HG03108 (cell line): ENCODE measurements around the gene NPFF.
A peak's percentile ranks its signal among the peaks of the same experiment; 100 is the strongest.
"Not testable (repeated sequence)": the region's sequence is repeated elsewhere in the genome, so short reads cannot be mapped to it uniquely, and the experiment has no call there.

Experiments used
- ATAC-seq: cut with Tn5 transposase; IDR thresholded peaks from one replicate; pipeline ENCODE4 v1.9.1; 2021; ENCODE audit warnings: moderate library complexity; ENCODE audit not compliant: unreplicated experiment

NPFF gene

DNA sequence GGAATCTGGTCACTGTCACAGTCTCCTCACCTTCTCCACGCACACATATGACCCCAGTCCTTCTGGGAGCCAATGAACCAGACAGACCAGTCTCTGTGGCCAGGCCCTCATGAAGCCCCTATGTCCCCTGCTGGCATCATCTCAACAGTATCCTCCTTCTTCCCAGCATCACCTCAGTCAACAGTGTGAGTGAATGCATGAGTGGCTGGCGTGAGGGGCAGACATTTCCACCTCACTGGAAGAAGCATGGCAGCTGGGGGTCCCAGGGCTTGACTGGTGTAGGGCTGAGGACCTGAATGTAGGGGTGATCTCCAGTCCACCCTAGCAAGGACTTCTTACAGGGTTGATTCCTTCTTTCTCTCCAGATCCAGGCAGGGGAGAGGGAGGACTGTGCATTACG is 9.8 kb downstream of the NPFF start:
- no peak for ATAC-seq

DNA sequence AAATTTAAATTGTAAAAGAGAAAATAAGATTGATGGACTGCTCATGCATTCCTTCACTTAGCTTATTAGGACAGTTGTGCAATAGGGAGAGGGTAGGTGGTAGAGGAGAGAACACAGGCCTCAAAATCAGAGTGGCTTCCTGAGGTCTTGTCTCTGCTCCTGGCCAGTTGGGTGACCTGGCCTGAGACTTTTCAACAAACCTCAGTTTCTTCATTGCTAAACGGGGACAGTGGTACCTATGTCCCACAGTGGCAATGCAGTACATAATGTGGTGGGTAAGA is 10.6 kb downstream of the NPFF start:
- no peak for ATAC-seq

DNA sequence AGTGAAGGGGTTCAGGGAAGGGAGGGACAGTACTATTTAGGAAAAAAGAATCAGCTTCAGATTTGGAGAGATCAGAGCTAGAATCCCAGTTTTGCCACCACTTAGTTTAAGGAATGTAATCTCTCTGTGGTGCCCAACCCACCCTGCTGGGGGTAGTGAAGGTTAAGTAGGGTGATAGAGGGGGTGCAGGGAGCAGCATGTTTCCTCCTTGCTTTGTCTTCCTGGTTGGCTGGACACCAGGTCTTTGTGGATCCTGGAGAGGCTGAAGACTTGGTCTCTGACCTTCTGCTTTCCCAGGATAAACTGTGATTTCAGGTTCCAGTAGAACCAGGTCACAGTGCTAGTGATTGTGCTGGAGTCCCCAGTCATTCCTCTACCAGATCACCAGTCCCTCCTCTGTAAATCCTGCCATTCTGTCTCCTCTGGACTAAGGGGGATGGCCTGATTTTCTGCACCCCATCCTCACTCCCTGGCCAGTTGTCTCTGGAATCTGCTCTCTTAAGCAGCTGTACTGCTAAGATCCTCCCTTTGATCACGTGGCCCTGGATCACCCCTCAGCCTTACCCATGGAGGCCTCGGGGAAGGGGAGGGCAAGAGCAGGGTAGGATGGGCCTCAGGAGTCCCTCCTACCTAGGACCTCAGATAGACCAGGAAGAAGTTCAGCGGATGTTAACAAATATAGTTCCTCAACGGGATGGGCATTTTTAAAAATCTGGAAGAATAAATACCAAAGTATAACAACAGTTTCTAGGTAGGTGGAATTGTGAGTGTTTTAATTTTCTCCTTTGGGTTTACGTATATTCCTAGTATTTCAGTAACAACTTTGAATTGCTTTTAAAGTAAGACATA is 11.2 kb downstream of the NPFF start:
- ATAC-seq, result no peak

DNA sequence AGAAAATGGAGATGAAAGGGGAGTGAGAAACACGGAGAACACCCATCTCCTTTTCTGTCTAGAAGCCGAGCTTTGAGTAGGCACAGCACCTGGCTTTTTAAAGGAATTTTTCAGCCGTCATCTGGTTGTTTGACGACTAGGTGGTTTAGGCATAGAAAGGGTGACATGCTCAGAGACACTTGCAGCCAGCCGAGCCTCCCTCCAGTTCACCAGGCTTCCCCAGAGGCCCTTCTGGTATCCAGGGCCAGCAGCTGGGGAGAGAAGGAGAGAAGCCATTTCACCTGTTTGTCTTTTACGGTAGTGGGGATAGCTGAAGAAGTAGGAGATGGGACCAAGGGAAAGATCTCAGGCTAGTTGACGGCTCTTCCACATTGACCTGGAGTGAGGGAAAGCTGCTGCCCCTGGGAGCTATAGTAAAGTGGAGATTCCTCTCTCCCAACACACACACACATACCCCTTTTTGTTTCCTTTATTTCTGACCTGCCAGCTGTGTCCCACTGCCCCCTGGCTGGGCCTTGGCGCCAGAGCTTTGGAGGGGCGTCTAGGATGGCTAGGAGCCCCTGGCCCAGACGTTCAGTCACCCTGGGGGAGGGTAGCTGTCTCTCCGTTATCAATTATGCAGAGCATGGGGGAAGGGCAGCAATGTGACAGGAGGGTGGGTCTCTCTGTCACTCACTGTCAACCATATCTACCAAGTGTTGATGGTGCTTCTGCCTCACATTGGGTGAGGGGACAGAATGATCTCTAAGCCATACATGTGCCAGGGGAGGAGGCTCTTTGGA is 13.5 kb downstream of the NPFF start:
- no peak for ATAC-seq

DNA sequence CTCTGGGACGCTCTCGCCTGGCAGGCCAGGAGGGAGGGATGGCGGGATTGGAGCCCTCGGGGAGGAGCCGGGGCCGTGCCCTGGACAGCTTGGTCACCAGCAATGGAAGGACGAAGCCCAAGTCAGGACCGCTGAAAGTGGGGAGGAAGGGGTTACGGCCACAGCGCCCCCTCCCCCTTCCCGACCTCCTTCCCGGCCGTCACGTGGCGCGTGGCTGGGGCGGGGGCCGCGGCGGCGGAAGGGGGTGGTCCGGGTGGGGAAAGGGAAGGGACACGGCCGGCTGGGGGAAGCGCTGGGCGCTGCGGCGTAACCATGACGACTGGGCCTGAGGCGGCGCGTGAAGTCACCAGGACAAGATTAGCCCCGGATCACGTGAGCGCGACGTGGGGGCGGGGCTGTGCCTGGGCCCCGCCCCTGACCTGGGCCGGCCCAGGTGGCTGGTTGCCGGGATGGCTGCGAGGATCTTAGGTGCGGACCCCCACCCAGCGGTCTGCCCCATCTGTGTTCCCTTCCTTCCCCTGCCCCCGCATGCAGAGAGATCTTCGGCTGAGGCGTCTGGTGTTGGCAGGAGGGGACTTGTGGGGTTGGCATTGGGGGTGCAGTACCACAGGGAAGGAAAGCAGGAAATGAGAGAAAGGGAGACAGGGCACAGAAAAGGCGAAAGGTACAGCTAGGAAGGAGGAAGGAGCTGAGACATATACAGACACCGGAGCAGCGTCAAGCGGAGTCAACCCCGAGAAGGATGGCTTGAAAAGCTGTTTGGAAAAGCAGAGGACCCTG is 14.3 kb downstream of the NPFF start:
- ATAC-seq, result peak; percentile 91

DNA sequence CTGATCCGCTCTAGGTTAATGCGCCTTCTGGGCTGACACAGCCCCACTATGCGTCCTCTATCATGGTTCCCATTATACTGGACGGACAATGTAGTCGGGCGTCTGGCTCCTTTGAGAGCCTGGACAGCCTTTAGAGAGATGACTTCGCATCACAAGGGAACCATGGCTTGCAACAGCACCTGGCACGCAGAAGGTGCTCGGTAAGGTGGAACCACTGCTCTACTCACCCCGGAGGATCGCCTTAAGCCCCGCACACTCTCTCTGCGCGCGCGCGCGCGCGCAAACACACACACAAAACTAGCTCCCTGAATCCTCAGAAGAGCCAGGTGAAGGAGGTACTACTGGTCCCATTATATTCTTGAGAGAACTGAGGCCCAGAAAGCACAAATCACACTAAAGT is 15.1 kb downstream of the NPFF start:
- ATAC-seq, result no peak

DNA sequence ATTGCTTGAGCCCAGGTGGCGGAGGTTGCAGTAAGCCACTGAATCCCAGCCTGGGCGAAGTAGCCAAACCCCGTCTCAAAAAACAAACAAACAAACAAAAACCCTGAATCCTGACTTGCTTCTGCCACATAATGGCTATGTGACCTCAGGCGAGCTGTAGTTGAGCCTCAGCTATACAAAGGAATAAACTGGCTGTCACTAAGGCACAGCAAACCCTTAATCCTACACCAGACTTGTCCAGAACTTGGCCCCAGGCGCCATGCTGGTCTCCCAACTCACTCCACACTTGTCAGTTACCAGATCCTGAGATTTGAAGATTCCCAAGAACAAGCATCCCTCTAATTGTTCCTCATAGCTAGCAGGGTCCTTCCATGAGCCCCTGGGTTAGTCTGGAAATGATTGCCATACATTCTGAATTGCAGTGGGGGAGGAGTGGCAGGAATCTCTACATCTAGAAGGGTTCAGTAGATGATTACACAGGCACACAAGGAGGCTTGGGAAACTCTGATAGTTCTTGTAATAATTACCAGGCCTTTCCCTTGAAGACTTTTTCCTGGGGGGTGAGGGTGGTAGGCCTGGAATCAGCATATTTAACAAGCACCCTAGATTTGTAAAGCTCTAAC is 17.9 kb downstream of the NPFF start:
- ATAC-seq, result no peak

DNA sequence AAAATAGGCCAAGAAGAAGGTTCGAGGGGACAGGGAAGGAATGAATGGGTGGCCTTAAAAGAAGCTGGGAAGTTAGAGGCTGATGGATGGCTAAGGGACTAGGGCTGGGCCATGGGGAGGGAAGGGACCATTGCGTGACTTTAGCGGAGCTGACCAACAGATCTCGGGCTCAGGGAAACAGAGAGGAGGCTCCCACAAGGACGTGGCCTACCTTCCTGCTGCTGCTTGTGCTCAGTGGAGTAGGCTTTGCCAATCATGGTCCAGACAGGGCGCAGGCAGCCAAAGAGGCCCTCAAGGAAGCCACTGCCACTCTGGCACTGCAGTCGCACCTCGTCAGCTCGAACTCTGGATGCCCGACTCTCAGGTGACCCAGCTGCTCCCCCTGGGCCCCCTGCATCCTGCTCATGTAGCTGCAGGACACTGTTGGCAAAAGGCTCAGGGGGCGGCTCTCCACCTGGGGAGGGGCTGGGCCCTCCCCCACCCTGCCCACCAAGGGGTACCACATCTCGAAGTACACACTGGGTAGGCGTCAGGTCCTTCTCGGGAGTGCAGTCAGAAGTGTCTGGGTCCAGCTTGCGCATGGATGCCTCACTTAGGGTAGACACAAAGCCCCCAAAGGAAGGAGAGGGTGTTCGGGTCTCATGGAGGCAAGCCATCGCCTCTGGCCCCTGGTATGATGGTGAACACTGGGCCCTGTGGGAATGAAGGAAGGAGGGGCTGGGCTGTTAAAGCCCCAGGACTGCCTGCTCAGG is 20.4 kb downstream of the NPFF start:
- no peak for ATAC-seq

DNA sequence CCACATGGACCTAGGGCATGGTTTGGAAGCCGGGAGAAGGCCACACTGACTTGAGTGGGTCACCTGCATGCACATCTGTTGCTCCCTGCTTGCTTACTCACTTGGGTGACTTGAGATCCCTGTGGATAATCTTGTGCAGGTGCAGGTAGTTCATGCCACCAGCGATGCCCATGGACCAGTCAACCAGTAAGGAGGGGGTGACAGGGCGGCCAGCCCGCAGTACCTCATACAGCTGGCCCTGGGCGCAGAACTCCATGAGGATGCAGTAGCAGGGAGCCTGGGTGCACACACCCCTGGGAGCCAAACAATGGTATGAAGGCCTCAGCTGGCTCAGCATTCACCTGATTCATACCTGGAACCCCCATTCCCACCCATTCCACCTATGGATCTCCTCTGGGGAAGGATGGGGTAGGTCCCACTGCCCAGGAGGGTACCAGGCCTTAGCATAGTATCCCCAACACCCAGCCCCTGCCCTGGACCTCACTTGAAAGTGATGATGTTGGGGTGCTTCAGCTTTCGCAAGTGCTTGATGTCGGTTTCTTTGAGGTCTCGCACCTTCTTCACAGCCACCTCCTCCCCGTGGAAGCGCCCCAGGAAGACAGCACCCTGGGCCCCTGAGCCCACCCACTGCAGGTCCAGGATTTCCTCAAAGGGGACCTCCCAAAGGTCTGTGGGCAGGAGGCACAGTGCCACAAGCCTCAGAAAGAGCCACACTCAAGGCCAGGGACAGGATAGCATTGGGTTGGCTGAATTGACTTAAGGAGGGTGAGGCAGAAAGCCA is 21.1 kb downstream of the NPFF start:
- ATAC-seq, result no peak

DNA sequence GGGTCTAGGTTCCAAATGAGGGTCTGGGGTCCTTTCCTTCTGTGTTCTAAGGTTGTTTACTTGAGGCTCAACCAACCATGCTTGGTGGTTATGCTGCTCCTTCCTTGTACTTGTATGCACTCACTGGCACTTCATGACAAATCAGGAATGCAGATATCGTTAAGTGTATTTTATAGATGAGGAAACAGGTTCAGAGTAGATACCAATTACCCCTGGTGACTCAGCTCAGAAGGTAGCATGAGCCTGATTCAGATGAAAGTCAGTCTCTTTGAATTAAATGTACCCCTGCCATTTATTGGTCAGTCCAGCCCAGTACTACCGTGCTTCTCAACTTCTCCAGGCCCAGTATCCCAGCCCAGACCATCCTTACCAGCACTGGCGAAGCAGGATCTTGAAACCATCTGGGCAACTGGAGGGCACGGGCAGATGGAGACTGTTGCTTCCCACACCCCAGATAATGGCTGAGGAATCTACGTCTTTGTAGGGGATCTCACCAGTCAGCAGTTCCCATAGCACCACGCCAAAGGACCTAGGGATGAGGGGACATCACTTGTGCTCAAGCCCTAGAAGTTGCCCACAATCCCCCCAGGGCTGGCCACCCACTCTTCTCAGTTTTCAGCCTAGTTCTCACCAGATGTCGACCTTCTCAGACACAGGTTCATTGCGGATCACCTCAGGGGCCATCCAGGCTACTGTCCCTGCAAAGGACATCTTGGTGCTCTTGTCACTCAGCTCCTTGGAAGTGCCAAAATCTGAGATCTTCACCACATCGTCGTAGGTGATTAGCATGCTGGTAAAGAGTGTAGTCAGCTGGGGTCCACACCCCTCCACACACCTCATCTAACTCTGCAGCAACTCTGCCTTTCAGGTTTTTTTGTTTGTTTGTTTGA is 22.4 kb downstream of the NPFF start:
- ATAC-seq, result no peak

DNA sequence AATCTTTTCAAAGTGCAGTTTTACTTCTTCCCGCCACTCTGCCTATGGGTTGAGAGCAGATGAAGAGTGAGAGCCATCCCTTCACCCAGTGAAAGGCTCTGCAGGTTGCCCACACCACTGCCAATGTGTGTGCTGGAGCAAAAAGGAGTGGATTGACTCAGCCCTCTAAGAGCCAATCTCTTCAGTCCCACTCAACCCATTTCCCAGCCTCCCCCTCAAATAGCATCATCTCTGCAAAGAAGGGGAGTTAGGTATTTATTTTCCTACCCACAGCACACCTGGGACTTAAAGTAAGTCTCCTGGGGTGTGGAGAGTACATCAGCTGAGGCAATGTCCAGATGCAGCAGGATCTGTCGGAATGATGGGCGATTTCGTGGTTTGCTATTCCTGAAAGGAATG is 23.3 kb downstream of the NPFF start:
- no peak for ATAC-seq

DNA sequence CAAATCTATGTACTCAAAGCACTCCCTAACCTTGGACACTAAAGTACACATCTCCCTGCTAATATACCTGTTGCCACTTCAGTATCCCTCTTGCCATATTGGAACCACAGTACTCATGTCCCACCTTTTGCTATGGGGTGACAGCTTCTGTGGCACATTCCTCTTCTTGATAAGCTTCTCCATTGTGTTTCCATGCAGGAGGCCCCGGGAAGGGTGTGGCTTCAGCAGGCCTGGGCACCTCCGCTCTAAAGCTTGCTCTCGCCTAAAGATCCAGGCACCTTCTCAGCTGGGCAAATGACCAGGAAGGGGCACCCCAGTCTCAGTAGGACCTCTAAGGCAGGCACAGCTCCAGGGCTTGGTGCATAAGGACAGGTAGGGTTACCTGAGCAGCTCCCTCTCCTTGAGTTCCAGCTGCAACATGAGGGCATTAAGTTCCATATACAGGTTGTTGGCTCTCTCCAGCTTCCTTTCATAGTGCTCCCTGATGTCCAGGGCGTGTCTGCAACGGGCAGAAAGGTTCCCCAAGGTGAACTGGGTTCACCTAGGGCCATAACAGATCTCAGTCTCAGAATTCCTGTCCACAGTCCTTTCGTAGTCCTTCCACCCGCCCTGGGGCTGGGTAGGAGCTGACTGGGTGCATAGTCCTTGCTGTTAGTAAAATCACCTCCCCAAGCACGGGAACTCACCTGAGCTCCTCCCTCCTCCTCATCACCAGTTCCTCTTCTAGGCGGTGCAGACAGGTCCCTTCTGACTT is 23.9 kb downstream of the NPFF start:
- no peak for ATAC-seq

DNA sequence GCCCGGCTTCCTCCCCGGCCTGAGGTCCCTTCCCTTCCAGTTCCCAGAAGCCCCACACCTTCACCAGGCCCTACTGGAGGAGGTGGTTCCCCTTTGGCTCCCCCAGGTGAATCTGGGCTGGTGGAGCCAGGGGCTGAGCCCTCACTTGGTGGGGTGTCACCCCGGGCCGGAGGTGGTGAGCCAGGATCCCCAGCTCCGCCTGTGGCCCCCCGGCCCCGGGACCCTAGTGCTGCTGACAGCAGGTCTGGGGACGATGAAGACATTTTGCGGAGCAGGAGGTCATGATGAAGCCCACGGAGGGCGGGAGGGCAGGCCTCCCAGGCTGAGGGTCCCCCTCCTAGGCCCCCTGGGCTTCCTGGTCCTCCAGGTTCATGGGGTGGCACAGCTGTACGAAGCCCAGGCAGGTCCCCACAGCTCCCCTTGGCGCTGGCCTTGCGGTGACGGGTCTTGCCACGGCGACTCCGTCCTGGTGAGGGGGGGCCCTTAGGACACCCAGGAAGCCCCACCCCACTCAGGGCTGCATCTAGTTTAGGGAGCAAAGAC is 24.6 kb downstream of the NPFF start:
- no peak for ATAC-seq

DNA sequence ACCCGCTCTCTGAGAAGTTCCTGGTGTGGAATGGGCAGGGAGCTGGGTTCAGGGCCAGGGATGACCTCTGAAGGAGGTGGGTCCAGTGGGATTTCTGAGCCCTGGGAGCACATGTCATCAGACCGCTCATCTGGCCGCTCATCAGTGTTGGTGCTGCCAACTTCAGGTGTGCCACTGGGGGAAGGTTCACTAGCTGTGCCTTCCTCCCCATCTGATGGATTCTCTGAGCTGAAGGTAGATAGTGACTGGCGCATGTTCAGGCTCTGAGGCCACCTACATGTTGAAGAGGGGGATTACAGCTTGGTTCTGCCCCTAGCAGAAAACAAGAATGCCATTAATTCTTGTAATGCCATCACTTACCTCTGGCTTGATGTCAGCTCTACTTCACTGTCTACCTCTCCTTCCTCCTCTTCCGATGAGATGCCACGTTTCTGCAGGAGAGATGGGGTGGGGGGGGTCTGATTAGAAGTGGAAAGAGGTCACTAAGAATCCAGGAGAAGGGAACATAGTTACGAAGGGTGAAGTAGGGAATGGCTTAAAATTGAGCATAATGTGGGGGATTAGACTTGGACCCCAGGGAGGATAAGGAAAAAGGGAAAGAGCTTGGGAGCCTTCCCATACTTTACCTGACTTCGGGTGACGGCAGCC is 25.2 kb downstream of the NPFF start:
- ATAC-seq, result no peak

DNA sequence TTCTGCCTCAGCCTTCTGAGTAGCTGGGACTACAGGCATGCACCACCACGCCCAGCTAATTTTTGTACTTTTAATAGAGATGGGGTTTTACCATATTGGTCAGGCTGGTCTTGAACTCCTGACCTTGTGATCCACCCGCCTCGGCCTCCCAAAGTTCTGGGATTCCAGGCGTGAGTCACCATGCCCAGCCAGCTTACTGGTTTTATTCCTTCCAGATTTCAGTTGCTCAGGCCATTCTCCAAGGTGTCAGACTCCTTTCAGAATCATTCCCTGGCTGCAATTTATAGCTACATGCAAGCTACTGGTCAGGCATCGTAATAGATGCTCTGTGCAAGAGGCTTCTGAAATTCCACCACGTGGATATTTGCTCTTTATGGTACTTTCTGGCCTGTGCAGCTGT is 25.8 kb downstream of the NPFF start:
- not testable (repeated sequence) for ATAC-seq

DNA sequence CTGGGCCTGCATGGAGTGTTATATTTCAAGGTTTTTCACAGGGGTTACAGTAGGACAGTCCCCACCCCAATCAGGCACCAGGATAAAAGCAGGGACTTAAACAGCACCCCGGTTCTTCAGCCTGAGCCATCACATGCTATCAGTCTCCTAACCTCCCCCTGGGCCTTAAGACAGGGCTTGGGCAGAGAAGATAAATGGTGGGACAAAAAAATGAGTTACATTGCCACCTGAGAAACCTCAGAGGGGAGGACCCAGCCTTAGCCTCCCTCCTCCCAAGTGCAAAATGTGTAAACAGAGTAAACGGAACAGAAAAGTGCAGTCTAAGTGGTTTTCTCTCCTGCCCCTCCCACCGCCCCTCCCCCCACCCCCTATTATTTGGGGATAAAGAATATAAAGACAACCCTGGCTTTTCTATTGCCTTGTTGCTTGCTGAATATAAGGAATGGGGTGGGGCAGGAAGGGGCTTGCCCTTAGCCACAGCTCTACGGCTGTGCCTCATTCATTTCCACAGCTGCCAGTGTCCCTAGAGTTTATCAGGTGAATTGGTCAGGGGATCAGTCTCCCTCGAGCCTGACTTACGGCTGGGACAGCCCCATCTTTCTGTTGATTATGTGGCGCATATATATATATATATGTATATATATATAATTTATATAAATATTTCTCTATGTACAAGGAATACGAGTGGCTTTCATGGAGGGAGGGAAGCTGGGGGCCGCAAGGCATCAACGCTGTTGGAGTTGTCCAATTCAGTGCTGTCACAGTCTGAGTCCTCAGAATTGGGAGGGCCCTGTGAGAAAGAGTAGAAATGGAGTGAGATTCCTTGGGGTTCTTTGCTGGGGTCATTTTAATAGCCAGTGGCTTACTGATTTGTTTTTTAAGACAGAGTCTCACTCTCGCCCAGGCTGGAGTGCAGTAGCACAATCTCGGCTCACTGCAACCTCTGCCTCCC is 26.5 kb downstream of the NPFF start:
- ATAC-seq, result no peak
